GM12873 (cell line): ENCODE data around the gene UVSSA.

Experiments used
- TF ChIP-seq, protein P1 (sequence below): IDR thresholded peaks from 2 replicates; pipeline ENCODE4 v1.5.1; 2012; ENCODE audit warnings: low read depth, mild to moderate bottlenecking, moderate library complexity, low read length, control low read depth; ENCODE audit not compliant: insufficient read depth; ENCODE audit errors: missing control alignments

UVSSA gene

DNA sequence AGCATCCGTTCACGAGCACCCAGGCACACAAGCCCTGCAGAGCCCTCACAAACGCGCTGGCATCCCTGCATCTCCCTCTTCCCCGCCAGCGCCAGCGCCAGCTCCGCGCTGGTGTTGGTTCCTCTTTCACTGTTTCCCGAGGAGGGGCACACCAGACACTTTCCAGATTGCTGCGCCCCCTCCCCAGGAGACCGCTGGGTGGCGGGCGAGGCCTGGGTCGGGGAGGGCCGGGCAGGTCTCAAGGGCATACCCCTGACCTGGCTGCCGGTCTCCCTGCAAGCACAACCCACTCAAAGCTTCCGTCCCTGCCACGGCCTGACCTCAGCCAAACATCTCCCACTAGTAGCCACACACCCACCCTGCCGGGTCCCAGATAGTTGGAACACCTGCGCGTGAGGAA is 61.4 kb downstream of the UVSSA start:
- TF ChIP-seq, protein P1, sequence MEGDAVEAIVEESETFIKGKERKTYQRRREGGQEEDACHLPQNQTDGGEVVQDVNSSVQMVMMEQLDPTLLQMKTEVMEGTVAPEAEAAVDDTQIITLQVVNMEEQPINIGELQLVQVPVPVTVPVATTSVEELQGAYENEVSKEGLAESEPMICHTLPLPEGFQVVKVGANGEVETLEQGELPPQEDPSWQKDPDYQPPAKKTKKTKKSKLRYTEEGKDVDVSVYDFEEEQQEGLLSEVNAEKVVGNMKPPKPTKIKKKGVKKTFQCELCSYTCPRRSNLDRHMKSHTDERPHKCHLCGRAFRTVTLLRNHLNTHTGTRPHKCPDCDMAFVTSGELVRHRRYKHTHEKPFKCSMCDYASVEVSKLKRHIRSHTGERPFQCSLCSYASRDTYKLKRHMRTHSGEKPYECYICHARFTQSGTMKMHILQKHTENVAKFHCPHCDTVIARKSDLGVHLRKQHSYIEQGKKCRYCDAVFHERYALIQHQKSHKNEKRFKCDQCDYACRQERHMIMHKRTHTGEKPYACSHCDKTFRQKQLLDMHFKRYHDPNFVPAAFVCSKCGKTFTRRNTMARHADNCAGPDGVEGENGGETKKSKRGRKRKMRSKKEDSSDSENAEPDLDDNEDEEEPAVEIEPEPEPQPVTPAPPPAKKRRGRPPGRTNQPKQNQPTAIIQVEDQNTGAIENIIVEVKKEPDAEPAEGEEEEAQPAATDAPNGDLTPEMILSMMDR, result no peak

DNA sequence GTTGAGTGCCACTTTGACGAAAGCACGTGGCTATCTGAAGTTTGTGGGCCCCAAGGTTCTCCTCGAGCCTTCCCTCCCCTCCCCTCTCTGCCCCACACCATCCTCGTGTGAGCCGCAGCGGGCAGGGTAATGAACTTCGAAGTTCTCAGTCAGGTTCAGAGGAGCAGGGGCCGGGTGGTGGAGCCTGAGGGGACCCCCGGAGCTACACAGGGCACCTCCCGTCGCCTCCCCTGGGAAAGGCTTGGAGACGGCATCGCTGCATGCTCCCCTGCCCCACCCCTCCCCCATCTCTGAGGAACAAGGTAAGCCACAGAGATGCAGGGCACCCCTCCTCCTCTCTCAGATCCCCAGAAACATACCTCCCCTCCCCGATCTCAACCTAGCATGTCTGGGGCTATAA is 62.1 kb downstream of the UVSSA start:
- TF ChIP-seq, protein P1, result no peak

DNA sequence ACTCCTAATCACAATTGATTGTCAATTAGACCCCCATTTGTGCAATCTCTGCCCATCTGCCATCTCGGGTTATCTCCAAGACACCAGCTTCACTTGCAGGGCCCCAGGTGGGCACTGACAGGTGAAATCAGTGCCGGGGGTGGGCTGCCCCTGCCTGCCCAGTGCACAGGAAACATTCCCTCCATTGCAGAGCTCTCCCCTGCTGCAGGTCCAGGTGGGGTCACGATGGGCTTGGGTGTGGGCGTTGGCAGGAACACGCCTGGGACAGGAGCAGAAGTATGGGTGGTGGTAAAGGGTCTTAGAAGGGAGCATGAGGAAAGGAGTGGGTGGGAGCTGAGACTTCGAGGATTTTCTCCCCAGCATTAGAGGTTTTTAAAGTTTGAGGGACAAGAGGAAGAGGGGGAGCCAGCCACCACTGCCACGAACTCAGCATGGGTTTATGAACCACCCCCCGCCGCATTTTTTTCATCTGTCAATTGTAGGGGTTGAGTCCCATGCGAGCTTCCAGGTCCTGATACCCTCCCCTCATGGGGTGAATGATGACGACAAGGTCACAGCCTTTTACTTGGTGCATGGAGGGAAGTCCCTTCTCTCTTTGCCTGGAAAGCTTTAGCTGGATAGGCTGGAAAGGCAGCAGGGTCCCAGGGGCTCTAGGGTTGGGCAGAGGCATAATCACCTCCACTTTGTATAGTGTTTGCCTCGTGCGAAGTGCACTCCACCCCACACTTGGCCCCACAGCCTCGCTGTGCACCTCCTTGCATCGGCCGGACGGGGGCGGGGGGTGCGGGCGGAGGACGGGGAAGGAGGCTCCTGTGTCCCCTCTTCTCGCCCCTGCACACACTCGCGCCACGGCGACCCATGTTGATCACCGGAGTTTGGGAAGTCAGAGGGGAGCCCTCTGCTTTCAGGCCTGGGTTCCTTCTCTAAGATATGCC is 62.8 kb downstream of the UVSSA start:
- TF ChIP-seq, protein P1, result no peak

DNA sequence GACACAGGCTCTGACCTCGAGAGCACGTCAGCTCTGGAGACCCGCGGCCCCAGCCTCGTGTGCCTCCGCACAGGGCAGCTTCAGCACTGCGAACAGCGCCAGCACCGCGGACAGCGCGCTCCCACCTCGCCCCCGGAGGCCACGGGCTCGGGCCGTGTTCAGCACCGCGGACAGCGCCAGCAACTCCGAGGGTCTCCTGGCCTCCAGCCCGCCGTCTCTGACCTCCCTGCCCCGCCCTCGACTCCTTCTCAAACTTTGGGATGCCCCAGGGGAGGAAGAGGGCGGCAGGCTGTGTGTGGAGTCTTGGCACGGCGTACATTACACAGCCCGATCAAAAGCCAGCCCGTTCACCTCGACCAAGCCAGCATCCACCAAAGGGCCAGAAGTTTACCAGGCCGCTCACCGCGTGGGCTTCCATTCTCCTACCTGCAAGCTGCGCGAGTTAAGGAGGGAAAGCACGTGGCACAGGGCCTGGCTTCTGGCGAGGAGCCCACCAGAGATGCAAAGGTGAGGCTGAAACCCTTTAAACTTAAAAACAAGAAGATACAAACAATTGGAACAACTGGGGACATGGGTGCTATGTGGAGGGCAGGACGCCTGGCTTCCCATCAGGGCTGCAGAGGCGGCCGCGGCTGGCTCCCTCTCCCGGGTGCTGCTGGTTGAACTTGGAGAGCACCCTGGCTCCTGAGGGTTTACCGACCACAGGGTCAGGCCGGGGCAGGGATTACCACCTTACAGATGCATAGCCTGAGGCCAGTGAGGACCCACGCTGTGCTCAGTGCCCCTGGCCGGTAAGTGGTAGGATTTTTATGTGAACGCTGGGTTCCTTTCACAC is 63.7 kb downstream of the UVSSA start:
- TF ChIP-seq, protein P1, result no peak

DNA sequence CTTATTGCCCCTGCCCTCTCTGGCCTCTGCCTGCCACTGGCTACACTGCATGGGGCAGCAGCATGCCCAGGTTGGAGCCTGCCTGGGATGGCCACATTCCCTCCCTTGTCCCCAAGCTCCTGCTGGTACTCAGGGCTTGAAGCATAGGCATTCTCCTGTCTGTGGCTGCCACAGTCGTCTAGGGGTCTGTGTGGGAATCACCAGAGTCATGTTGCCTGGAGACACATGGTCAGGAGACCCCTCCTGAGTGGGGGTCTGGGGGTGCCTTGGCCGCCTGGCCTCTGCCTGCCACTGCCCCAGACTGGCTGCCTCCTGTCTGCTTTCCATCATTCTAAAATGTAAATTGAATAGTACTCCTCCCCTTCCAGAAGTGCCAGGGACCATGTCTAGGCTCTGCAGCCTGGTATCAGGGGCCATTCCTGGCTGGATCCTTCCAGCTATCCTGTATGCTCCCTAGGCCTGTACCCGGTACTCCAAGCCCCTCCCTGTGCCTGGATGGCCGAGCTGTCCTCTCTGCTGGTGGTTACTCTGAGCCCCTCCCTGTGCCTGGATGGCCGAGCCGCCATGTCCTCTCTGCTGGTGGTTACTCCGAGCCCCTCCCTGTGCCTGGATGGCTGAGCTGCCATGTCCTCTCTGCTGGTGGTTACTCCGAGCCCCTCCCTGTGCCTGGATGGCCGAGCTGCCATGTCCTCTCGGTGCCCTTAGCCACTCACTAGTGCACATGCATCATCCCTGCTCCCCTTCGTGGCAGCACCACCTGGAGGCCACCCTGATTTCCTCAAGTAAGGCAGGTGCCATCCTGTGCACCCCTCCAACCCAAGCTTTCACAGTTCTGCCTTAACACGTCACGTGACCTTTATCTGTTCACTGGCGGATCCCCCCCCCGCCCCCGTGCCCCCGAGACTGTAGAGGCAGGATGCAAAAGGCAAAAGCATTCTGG is 64.7 kb downstream of the UVSSA start:
- TF ChIP-seq, protein P1, result no peak

DNA sequence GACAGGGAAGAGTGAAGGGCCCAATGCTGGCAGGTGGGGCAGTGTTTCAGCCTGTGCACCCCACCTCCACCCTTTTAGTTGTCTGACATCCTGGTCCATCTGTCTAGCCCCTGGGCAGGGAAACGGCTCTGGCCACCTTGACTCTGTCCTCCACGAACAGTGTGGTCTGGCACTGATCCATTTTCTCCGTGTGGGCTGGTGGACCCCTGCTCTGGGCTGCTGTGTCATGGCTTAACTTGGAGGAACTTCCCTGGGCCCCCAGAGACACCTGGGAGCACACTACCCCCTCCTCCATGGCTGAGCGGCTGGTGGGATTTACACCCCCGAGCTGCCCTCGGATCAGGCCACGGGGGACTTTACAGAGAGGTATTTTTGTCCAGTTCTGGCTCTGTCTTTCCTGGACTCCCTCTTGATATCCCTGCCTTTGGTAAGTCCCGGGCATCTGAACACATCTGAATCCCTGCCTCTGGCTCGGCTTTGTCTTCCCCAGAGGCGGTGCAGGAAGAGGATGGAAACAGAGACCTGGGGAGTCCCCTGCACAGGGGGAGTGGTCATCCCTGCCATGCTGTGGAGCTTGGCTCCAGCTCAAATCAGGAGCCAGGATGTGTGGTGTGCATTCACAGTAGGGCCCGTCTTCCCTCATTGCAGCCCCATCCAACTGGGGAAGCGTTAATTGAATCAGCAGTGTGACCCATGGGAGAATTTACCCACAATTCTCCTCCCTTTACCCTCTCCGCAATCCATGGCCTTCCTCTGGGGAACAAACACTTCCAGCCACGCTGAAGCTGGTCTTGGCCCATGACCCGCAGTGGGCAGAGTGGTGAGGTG is 65.6 kb downstream of the UVSSA start:
- TF ChIP-seq, protein P1, result no peak
